Smooth muscle cell of bladder (primary cell): Measurements from ENCODE around the gene SRSF9. TPM values are rescaled to one million over a fixed set of nuclear protein-coding genes. Genes with fewer than 3 reads are reported as not detected.

Experiments
- total RNA-seq: library from RNA; depleted of rRNA; stranded (reverse); fragments of >200 nt; gene quantifications from 2 replicates; pipeline ENCODE4 v1.2.3, GENCODE V29; 2014

The SRSF9 gene, protein sequence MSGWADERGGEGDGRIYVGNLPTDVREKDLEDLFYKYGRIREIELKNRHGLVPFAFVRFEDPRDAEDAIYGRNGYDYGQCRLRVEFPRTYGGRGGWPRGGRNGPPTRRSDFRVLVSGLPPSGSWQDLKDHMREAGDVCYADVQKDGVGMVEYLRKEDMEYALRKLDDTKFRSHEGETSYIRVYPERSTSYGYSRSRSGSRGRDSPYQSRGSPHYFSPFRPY
- total RNA-seq = 236 and 304 TPM in 2 replicates

DNA sequence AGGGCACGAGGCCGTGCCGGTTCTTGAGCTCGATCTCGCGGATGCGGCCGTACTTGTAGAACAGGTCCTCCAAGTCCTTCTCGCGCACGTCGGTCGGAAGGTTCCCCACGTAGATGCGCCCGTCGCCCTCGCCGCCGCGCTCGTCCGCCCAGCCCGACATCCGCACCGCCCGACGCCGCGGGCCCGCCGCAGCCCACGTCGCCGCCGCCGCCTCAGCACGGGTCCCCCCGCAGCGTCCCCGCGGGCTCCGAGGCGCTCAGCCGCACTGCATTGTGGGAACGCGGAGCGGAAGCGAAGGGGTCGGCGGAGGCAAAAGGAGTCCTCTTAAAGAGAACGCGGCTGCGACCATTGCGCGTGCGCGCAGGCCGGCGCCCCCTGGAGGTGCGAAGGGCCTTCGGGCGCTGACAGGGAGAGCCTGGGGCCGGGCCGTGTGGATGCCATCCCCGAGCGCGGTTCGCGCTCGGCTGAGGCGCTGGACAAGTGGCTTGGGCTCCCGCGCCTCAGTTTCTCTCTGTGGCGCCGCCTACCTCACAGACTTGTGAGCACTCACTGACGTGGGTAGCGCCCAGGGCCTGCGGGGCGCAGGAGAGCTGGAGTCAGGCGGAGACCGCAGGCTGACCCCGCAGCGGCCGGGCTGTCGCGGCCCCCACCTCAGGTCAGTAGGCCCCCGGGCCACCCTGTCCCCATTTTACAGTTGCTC is at the start of gene SRSF9:
Gene SRSF9 (minus strand): TSS at position 299 of the 700 bp plus-strand sequence. CDS start 139 bp downstream, at position 160.

DNA sequence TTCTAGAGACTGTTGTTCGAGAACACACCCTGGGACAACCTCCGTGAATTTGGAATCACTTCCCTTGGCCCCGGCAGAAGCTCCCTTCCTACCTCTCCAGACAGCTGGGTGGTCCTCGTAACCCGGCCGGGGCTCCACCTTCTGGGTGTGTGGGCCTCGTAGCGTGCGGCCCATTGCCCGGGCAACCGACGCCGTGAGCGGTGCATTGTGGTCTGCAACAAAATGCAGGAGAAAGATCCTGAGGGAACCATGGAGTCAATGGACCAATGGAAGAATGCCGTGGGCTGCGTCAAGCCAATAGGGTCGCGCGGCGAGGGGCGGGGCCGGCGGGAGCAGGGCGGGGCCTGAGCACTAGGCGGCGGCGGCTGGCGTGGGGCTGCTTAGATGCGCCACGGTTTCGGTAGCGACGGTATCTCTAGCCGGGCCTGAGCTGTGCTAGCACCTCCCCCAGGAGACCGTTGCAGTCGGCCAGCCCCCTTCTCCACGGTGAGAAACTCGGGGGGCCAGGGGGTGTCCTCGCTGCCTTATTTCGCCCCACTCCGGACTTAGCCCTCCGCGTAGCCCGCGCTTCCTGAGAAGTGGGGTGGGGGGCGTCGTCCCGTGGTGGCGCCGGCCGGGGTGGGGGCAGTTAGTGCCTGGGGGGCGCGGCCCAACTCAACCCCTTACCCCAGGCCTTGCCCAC is 26.3 kb upstream of the SRSF9 start, which contains the start of gene DYNLL1:
Gene DYNLL1 (plus strand): TSS at position 383 of the 682 bp plus-strand sequence. CDS start 309 bp downstream, outside the sequence.

DNA sequence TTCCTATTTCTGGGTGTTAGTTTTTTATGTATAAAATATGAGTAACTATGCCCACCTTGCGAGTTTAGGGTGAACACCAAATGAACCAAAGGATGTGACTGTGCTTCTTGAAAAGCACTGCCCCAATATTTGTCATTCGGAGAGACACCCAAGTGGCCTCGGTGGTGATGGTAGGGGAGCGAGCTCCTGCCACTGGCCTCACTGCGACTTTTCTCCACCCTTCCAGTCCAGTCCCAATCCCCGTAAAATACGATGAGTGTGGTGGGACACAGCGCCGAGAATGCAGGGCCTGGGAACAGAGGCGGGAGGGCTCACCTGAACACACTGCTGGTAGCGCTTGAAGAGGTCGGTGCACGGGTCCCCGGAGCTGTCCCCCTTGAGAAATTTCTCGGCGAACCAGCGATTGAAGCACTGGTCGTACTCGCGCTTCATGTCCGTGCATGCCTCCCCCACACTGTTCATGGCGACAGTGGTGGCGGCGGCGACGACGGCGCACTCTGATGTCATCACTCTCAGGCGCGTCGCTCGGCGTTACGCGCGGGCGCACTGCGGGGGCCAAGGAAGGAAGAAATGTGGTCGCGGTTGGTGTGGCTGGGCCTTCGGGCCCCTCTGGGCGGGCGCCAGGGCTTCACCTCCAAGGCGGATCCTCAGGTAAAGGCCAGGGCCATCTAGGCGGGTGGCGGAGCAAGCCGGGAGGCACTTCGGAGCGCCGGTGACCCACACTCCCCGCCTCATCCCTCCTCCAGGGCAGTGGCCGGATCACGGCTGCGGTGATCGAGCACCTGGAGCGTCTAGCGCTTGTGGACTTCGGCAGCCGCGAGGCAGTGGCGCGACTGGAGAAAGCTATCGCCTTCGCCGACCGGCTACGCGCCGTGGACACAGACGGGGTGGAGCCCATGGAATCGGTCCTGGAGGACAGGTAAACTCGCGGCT is 23.4 kb downstream of the SRSF9 start, which contains the start of the genes GATC and TRIAP1:
Gene GATC (plus strand): TSS at position 534 of the 933 bp plus-strand sequence. CDS start 37 bp downstream, at position 571.
Gene TRIAP1 (minus strand): TSS at position 474 of the 933 bp plus-strand sequence. CDS start 12 bp downstream, at position 462.

DNA sequence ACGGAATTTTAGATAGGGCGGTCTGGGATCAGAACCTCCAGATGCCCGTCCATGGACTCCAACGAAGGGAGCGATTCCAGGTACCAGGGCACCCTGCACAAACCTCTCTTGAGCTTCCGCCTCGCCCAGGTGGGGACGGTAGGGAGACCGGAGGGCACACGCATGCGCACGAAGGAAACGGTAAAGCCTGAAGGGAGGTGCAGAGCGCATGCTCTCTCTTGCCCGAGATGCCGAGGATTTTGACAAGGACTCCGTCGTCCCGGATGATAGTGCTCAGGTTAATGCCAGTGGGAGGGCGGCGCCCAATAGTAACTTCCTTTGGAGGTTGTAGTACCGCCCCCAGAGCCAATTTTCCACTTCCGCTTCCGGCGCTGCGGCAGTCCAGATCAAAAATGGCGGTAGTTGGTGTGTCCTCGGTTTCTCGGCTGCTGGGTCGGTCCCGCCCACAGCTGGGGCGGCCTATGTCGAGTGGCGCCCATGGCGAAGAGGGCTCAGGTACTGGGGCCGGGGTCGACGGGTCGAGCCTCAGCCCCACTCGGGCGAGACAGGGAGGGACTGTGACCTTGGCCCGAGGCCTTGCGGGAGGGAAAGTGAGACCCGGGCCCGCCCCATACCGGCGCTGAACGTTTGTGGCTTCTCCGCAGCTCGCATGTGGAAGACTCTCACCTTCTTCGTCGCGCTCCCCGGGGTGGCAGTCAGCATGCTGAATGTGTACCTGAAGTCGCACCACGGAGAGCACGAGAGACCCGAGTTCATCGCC is 31.6 kb downstream of the SRSF9 start, which contains the start of gene COX6A1:
Gene COX6A1 (plus strand): TSS at position 379 of the 760 bp plus-strand sequence. CDS start 14 bp downstream, at position 393.

Other genes with a start within 250 kb of the SRSF9 start
- gene PXN, start 204.0 kb downstream of the SRSF9 start, total RNA-seq = 10.8 and 11.9 TPM in 2 replicates
- under 0.01 TPM in 2 replicates for gene RNU4-2, start 177.8 kb downstream of the SRSF9 start, total RNA-seq
- under 0.01 TPM in 1 of 2 replicates, not detected in the other for gene RNU4-1, start 176.5 kb downstream of the SRSF9 start, total RNA-seq
- 1.00 and 2.5 TPM in 2 replicates for gene SIRT4, start 167.4 kb downstream of the SRSF9 start, total RNA-seq
- not detected in 2 replicates for gene PLA2G1B, start 142.0 kb downstream of the SRSF9 start, total RNA-seq
- not detected in 2 replicates for gene MSI1, start 100.6 kb downstream of the SRSF9 start, total RNA-seq
- gene COX6A1, start 31.6 kb downstream of the SRSF9 start, total RNA-seq = 578 and 623 TPM in 2 replicates
- gene TRIAP1, start 23.4 kb downstream of the SRSF9 start, total RNA-seq = 17.9 and 26.0 TPM in 2 replicates
- 15.2 and 18.6 TPM in 2 replicates for gene GATC, start 23.3 kb downstream of the SRSF9 start, total RNA-seq
- gene DYNLL1, start 26.4 kb upstream of the SRSF9 start, total RNA-seq = 228 and 311 TPM in 2 replicates
- gene COQ5, start 59.4 kb upstream of the SRSF9 start, total RNA-seq = 28.7 and 37.7 TPM in 2 replicates
- 92.2 and 113 TPM in 2 replicates for gene RNF10, start 64.6 kb upstream of the SRSF9 start, total RNA-seq
- 30.8 and 32.0 TPM in 2 replicates for gene POP5, start 111.7 kb upstream of the SRSF9 start, total RNA-seq
- gene CABP1, start 170.9 kb upstream of the SRSF9 start, total RNA-seq = 2.0 and 2.1 TPM in 2 replicates
- 120 and 153 TPM in 2 replicates for gene MLEC, start 217.4 kb upstream of the SRSF9 start, total RNA-seq
- gene UNC119B, start 240.7 kb upstream of the SRSF9 start, total RNA-seq = 16.5 and 21.3 TPM in 2 replicates